Astrocyte (in vitro differentiated cells and primary cell): ENCODE measurements around the gene SH3BGRL.

Source experiments
- CTCF ChIP-seq: IDR thresholded peaks from 2 replicates; pipeline ENCODE4 v1.5.1; 2011; ENCODE audit warnings: low read depth, mild to moderate bottlenecking, inconsistent platforms, low read length, moderate library complexity; ENCODE audit not compliant: insufficient read depth
- EZH2 ChIP-seq: IDR thresholded peaks from 2 replicates; pipeline ENCODE4 v1.6.1; 2012; ENCODE audit warnings: mild to moderate bottlenecking, low read length, inconsistent platforms; ENCODE audit not compliant: insufficient read depth

- TF ChIP-seq CTCF (no peak), EZH2 (no peak)
These were observed 100.0 kb downstream of the SH3BGRL start for GRCh38 chrX:81301877-81302276.
